Jurkat, Clone E6-1 (cell line): Measurements from ENCODE around the gene RNF213.
"Not testable (repeated sequence)": the region's sequence is repeated elsewhere in the genome, so short reads cannot be mapped to it uniquely, and the experiment has no call there.

ENCODE experiments used
- DNase-seq: peaks from one replicate; pipeline ENCODE4 v3.0.0-alpha.2; 2011; ENCODE audit warnings: low read depth, low spot score
- H3K4me3 ChIP-seq: 2 replicates; pipeline ENCODE4 v1.5.1; 2011; ENCODE audit warnings: mild to moderate bottlenecking, low read length, control low read depth, moderate library complexity

Gene RNF213

GRCh38 chr17:80307994-80308691 lies 47.5 kb downstream of the RNF213 start:
- DNase-seq = no peak
- no peak overlapping the region for H3K4me3 ChIP-seq

GRCh38 chr17:80308692-80309517 lies 48.3 kb downstream of the RNF213 start:
- no peak for DNase-seq
- no peak overlapping the region for H3K4me3 ChIP-seq

GRCh38 chr17:80311216-80311827 lies 50.7 kb downstream of the RNF213 start:
- H3K4me3 ChIP-seq = no peak overlapping the region
- no peak for DNase-seq

- DNase-seq = no peak
- no peak overlapping the region for H3K4me3 ChIP-seq
Observed at GRCh38 chr17:80312621-80313135, 52.0 kb downstream of the RNF213 start.

- H3K4me3 ChIP-seq = no peak overlapping the region
- no peak for DNase-seq
Observed at GRCh38 chr17:80313160-80313829, 52.6 kb downstream of the RNF213 start.

GRCh38 chr17:80313946-80314345 lies 53.3 kb downstream of the RNF213 start:
- not testable (repeated sequence) for H3K4me3 ChIP-seq, DNase-seq

GRCh38 chr17:80315517-80316182 lies 55.0 kb downstream of the RNF213 start:
- no peak for DNase-seq

GRCh38 chr17:80316431-80316830 lies 55.8 kb downstream of the RNF213 start:
- no peak for DNase-seq
- no peak overlapping the region for H3K4me3 ChIP-seq

More at GRCh38 chr17:80315517-80316182, 55.0 kb downstream of the RNF213 start:
- H3K4me3 ChIP-seq = no peak overlapping the region

GRCh38 chr17:80316927-80317705 lies 56.5 kb downstream of the RNF213 start:
- no peak overlapping the region for H3K4me3 ChIP-seq
- DNase-seq = no peak

- DNase-seq = no peak
- H3K4me3 ChIP-seq = no peak overlapping the region
Observed at GRCh38 chr17:80317706-80317980, 57.0 kb downstream of the RNF213 start.

GRCh38 chr17:80318166-80318565 lies 57.5 kb downstream of the RNF213 start:
- no peak overlapping the region for H3K4me3 ChIP-seq
- no peak for DNase-seq

- no peak overlapping the region for H3K4me3 ChIP-seq
- DNase-seq = no peak
Observed at GRCh38 chr17:80319262-80319998, 58.8 kb downstream of the RNF213 start.

- DNase-seq = no peak
- no peak overlapping the region for H3K4me3 ChIP-seq
Observed at GRCh38 chr17:80319999-80320344, 59.3 kb downstream of the RNF213 start.

GRCh38 chr17:80320496-80320895 lies 59.8 kb downstream of the RNF213 start:
- no peak overlapping the region for H3K4me3 ChIP-seq
- DNase-seq = no peak

- DNase-seq = no peak
- H3K4me3 ChIP-seq = no peak overlapping the region
Observed at GRCh38 chr17:80322864-80323263, 62.2 kb downstream of the RNF213 start.

GRCh38 chr17:80323982-80324381 lies 63.3 kb downstream of the RNF213 start:
- H3K4me3 ChIP-seq = no peak overlapping the region
- no peak for DNase-seq

GRCh38 chr17:80327518-80327917 lies 66.9 kb downstream of the RNF213 start:
- no peak overlapping the region for H3K4me3 ChIP-seq
- no peak for DNase-seq
